ENCODE data around the gene CPA5. TPM values are rescaled to one million over a fixed set of nuclear protein-coding genes. Genes with fewer than 3 reads are reported as not detected.
"Not testable (repeated sequence)": the region's sequence is repeated elsewhere in the genome, so short reads cannot be mapped to it uniquely, and the experiment has no call there.

Gene CPA5
- total RNA-seq, 1 donor from 2014 or later, result 0.57 TPM

DNA sequence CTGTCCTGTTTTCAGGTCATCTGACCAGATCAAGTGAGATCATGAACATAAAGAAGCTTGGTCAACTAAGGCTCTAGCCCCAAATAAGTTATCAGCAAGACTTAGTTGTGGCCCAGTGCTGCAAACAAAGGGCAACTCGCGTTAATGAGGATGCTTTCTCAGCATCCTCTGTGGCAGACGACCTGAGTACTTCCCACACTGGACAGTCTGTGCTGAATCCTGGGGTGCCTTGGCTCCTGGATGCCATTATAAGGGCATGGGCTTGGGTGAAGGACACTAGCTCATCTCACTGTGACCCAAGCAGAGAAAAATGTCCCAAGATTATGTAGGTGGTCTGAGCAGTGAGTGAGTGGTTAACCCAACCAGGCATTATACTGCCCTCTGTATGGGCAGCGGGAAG, 13.9 kb downstream of the CPA5 start:
- DNase-seq (ENCODE audit: low spot score), result no peak

DNA sequence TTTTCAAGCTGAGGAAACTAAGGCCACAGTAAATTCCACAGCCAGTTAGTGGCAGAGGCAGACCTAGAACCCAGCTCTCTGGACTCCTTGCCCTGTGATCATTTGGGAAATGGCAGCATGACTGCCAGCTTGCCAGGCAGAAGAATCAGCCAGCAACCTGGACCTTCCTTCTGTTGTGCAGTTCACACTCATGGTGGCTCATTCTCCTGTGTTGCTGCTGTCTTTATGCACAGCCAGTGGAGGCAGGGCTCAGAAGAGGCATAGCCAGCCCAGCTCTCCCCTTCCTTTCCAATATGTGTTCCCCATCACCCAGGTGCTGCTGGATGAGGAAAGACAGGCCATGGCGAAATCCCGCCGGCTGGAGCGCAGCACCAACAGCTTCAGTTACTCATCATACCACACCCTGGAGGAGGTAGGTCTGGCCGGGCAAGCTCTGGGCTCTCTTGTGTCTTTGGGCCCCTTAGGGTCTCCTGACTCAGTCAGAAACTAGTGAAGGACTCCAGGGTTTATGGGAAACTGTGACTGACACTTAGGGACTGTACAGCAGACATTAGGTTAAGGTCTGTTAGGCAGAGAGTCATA, 14.8 kb downstream of the CPA5 start:
- no peak for DNase-seq (ENCODE audit: low spot score)

DNA sequence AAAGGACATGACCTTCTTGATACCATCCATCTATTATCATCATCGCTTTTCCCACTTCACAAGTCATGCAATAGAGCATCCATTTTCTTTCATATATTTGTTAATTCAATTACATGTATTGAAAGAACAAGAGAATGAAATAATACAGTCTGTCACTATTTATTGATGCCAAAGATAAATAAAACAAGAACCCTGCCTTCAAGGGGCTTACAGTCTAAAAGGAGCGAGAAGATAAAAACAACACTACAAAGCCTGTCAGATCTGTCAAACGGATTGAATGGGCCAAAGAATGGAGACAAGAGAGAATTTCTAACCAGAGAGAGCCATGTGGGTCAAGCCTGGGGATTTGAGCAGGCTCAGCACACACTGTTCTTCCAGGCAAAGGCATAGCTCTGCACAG, 15.9 kb downstream of the CPA5 start:
- DNase-seq (ENCODE audit: low spot score), result no peak

DNA sequence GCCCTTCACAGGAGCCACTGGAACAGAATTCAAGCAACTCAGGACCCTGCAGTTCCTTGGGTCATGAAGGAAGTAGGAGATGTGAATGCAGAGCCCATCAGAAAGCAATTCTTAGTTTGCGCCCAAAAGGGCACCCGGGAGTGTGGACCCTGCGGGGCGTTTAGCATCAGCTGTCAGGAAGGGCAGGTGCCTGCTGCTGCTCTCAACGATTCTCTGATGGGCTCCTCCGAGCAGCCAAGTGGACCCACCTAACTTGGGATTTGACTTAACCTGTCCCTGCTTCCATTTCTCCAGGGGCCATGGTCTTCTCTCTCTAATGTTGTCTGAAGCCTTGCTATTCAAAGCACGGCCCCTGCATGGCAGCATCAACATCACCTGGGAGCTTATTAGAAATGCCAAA, 17.1 kb downstream of the CPA5 start:
- DNase-seq (ENCODE audit: low spot score), result no peak

DNA sequence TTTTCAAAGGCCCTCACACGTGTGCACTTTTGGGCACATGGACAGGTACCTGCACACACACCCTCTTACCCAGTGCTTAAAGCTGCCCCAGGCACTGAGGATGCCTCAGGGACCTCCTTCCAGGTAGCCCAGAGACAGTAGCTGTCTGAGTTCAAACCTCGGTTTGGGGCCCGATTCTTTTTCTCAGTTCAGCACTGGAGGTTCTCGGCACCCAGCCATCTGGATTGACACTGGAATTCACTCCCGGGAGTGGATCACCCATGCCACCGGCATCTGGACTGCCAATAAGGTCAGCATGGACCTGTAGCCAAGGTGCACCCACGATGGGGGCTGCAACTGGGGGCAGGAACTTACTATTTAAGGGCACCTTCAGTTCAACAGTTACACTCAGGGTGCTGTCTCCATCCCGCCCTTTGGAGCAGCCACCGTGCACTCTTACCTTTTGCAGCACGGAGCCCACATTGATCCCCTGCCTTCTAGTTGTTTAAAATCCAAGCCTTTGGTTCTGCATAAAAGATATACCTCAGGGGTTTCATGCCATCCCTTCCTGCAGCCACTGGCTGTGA, 17.7 kb downstream of the CPA5 start:
- DNase-seq (ENCODE audit: low spot score), result no peak

DNA sequence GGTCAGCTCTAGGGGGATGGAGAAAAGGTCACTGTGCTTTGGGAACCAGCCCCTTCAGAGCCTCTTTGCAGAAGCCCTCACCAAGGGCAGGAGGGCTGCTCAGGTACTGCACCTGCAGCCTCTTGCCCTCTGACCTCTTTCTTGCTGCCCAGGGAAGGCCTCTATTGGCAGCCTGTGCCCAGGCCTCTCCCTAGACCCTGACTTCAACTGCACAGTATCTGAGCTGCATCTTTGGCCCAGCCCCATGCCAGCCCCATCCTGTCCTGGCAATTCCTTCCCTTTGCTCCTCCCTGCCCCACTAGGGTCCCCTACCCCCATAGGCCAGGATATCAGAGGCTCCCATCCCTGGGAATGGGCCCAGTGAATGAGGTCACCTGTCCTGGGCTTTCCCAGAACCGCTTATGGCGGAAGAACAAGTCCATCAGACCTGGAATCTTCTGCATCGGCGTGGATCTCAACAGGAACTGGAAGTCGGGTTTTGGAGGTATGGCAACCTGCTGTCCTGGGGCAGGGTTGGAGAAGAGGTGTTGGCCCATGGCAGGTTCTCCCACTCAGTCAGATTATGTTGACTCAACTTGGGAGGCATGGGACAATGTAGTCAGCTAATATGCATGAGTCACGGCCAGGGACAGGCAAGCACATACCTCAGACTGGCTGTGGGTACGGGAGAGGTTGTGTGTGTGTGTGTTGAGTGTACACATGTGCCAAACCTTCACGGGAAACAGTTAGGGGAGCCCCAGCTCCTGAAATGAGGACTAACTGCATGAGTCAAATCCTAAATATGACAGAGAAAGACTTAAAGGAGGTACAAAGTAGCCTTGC, 18.6 kb downstream of the CPA5 start:
- peak; percentile 77 for DNase-seq (ENCODE audit: low spot score)

DNA sequence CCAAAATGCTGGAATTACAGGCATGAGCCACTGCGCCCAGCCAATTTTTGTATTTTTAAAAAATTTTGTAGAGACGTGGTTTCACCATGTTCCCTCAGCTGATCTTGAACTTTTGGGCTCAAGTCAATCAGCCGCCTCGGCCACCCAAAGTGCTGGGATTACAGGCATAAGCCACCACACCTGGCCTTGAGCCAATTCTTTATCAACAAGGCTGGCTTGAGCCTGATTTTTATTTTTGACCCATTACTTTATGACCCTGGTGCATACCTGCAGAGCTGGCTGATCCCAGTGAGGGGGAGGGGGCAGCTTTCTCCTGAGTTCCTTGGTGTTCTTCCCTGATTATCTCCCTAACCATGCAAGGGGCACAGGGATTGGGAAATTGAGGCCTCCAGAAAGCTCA, 19.8 kb downstream of the CPA5 start:
- DNase-seq (ENCODE audit: low spot score), result no peak

DNA sequence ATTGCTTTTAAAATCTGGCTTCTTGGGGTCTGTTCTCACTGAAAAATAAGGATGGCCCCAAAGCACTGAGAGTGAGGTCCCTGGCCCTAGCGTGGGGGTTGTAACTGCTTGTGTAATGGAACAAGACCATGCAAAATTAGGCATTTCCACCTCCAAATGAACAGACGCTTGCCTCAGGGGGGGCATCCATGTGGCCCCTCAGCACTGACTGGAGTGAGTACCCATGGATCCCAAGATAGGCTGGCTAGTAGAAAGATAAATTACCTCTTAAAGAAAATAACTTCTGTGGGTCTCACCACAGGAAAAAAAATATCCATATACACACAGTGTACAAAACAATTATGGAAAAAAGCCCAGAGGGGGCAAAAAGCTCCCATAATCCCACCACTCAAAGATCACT, 20.5 kb downstream of the CPA5 start:
- no peak for DNase-seq (ENCODE audit: low spot score)

DNA sequence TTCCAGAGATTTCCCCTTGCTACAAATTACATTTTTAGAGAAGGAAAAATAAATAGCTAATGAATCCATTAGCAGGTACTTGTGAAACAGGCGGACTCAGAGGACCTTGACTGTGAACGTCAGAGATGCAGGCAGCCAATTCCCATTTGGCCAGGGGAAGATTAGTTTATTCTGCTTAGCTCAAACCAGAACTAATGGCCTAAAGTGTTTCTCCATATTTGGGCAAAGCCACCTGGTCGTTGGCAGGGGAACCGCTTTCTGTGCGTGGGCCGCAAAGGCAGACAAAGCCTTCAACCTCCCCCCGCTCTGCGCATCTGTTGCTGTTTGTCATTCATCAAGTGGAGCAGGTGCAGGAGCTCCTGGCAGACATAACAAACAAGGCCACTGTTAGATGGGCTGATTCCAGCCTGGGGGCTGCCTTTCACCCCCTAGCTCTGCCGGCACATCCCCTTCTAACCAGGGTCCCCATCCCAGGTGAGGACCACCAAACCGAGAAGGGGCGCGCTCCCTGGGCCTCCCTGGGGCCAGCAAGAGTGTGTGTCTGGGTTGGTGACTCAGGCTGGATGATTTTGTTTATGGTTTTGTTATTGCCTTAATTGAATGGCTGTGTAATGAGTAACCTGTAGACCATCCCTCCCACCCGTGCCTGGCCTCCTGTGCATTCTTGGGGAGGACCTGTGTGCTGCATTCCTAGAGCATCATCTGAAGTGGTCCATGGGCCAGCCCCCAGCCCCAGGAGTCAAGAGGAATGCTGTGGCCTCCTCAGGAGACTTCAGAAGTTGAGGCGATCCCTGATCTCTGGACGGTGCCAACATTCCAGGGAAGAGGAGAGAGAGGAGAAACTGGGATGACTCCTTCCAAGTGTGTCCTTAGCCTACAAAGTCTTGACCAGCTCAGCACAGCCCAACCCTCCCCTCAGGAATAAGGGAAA, 21.2 kb downstream of the CPA5 start:
- no peak for DNase-seq (ENCODE audit: low spot score)

DNA sequence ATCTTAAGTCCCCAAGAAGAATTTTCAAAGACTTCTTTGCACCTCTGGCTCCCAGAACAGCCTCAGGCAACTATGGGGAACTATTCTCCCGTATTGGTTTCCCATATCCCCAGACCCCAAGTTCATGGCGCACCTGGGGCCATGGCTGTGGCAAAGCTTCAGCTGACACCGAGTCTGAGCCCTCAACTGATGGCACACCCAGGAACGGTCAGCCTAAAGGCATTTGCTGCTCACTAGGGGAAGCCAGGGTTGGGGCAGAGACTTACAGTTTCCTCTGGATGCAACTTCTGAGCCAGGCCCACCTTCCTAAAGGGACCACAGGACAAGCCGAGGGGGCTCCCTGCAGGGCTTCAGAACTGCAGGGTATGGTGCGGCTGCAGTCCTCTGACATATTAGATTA, 21.9 kb downstream of the CPA5 start:
- no peak for DNase-seq (ENCODE audit: low spot score)

DNA sequence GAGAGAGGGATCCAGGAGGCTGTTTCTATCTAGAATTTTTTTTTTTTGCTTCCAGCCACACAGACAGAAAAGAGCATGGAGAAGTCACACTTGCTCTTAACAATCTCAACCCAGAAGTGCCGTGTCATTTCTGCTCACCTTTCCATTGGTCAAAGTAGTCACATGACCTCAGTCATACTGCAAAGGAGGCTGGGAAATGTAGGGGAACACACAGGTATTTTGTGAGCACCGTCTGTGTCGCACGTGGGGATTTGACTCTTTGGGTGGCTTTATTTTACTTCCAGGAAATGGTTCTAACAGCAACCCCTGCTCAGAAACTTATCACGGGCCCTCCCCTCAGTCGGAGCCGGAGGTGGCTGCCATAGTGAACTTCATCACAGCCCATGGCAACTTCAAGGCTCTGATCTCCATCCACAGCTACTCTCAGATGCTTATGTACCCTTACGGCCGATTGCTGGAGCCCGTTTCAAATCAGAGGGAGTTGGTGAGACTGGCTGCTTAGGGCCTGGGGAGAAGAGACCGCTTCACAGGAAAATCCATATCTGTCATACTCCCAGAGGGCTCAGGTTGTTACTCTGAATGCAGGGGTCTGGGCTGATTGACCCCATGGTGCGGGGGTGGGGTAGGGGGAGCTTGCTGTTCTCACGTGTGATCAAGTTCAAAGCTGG, 22.6 kb downstream of the CPA5 start:
- DNase-seq (ENCODE audit: low spot score), result no peak

DNA sequence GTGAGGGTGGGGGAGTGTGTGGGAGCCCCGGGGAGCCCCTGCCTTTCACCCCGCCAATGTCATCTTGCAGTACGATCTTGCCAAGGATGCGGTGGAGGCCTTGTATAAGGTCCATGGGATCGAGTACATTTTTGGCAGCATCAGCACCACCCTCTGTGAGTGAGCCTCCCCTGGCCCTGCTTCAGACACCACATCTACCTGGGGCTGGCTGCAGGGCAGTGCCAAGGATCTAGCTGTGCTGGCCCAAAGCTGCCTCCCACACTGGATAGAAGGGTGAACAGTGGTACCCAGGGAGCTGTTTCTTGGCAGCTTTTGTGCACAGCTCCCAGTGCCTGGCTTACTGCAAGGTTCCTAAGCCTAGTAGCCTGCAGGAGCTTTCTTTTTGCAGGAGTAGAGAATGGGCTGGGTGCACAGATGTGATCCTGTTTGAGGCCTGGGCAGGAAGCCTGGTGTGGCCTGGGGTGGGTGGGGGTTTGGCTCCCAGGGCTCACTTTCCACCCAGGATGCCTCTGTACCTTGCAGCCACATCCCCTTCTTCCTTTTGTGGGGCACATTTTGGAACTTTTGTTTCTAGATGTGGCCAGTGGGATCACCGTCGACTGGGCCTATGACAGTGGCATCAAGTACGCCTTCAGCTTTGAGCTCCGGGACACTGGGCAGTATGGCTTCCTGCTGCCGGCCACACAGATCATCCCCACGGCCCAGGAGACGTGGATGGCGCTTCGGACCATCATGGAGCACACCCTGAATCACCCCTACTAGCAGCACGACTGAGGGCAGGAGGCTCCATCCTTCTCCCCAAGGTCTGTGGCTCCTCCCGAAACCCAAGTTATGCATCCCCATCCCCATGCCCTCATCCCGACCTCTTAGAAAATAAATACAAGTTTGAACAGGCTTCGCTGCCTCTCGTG, 23.5 kb downstream of the CPA5 start:
- no peak for DNase-seq (ENCODE audit: low spot score)

DNA sequence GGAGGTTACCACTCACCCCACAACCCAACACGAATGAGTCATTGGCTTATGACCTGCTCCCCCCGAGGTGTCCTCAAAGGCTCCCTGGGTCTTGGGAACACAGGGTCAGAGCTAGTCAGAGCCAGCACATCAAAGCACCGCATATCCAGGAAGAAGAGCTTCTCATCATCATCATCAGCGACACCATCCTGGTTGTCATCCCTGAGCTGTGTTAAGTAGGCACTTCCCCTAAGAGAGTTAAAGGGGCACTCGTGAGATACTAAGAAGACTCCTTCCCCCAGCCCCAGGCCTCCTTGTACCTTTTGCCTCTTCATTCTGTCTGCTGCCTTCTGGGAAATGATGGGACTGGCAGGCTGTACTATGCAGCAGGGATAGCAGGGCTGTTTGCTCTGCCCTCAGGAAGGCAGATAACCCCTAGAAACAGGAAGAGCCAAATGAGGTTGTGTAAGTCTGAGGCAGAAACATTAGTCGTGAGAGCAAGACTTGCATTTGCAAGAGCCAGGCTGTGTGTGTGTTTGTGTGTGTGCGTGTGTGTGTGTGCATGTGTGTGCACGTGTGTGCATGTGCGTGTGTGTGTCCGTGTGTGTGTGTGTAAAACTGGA, 24.6 kb downstream of the CPA5 start:
- DNase-seq (ENCODE audit: low spot score), result no peak

DNA sequence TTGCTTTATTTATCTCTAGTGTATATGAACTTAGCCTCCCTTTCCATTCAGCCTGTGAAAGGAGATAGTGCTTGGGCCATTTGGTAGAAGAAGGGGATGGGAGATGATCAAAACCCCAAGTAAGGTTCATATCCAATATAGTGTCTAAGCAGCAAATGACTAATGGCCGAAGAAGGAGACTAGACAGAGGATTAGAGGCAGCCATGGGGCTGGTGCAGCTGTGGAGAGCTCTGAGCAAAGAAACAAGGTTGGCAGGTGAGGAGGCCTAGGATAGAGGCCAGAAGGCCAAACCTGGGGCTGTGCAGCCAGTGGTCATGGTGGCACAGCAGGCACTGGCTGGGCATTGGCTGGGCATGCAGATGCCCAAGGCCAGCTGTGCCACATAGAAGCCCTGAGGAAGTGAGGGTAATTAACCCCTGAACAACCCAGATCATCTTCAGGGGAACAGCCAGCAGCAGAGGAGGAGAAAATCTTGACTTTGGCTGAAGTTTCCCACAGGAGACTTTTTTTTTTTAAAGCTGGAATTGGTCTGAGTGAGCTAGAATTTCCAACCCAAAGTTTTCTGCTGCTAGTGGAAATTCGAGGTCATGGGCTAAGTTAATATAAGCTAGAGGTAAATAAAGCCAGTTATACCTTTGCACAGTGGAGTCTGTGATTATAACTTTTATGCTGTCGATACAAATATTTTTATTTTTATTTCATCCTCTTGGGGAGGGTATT, 25.4 kb downstream of the CPA5 start:
- DNase-seq (ENCODE audit: low spot score), result no peak

DNA sequence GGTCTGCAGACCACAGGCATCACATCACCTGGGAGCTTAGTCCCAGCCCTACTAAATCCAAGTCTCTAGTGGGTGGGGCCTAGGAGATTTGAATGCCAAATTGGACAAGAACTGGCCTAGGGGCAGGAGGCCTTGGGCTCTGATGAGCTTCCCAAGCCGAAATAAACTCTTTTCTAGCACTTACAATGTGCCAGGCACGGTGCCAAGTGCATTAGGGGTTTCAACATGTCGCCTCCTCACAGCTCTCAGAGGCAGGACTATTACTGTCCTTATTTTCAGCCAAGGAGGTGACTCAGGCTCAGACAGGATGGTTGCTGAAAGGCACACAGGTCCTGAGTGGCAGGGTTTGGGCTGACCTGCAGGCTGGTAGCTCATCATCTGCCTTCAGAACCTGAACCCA, 26.4 kb downstream of the CPA5 start:
- no peak for DNase-seq (ENCODE audit: low spot score)

DNA sequence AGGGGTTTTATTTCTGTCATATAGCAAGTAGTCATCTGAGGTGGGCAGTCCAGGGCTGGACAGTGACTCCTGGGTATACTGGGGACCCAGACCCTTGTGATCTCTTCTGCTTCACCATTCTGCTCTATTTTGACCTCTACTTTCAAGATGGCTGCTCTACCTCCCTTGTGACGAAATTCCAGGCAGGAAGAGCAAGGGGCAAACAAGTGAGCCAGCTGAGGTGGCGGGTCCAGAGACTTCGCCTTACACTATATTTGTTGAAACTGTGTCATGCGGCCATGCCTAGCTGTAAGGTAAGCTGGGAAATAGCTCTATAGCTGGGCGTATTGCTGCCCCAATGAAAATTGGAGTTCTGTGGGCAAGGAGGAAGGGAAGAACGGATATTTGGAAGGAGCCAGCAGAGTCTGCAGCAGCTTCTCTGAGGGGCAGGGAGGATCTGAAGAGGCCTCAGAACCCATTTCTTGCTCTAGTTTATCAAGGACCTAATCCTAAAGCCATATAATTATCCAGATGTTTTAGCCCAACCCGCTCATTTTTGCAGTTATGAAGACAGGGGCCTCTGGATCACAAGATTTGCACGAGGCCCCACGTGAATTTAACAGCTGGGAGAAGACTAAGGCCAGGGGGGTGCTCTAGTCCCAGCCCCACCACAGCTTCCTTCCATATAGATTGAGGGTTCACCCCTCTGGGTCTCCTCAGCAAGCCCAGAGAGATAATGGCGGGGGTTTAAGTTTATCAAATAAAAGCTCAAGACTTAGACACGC, 28.0 kb downstream of the CPA5 start:
- DNase-seq (ENCODE audit: low spot score), result no peak

DNA sequence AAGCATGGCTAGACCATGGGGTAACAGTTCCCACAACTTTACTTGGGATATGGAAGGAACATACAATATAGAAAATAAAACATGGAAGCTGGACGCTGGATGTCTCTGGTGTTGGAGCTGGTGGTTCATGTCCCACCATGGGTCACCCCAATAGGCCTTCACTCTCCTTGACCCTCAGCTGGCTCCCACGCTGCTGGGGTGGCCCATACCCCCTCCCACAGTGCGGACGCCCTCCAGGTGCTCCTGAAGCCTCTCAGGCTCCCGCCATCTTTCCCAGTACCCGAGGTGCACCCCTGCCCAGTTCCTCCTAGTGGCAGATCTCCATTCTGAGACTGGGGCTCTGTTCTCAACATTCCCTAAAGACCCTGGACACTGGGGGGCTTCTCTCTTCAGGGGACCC, 29.9 kb downstream of the CPA5 start:
- no peak for DNase-seq (ENCODE audit: low spot score)

DNA sequence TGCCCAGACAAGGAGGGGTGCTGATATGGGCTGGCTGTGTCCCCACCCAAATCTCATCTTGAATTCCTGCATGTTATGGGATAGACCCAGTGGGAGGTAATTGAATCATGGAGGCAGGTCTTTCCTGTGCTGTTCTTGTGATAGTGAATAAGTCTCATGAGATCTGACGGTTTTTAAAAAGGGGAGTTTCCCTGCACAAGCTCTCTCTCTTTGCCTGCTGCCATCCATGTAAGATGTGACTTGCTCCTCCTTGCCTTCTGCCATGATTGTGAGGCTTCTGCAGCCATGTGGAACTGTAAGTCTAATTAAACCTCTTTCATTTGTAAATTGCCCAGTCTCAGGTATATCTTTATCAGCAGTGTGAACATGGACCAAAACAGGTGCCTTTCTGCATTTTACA, 31.8 kb downstream of the CPA5 start:
- DNase-seq (ENCODE audit: low spot score), result not testable (repeated sequence)

DNA sequence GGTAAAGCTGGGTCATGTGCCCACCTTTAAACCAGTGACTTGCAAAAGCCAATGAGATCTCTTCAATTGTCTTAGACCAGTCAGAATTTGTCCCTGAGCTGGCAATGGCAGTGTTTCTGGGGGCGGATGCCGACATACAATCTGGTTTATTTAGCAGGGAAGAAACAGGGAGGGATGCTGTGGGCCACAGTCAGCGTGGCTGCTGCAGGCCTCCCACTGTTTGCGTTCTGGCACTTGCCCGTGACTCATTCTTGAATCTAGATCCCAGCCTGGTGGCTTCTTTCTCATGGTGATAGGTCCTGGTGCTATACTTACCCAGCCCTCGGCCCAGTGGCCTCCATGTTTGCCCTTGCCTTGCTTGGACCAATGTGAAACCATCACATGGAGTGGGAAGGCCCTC, 32.6 kb downstream of the CPA5 start:
- no peak for DNase-seq (ENCODE audit: low spot score)
